ENCODE measurements around the gene PANK4.

Gene PANK4

DNA sequence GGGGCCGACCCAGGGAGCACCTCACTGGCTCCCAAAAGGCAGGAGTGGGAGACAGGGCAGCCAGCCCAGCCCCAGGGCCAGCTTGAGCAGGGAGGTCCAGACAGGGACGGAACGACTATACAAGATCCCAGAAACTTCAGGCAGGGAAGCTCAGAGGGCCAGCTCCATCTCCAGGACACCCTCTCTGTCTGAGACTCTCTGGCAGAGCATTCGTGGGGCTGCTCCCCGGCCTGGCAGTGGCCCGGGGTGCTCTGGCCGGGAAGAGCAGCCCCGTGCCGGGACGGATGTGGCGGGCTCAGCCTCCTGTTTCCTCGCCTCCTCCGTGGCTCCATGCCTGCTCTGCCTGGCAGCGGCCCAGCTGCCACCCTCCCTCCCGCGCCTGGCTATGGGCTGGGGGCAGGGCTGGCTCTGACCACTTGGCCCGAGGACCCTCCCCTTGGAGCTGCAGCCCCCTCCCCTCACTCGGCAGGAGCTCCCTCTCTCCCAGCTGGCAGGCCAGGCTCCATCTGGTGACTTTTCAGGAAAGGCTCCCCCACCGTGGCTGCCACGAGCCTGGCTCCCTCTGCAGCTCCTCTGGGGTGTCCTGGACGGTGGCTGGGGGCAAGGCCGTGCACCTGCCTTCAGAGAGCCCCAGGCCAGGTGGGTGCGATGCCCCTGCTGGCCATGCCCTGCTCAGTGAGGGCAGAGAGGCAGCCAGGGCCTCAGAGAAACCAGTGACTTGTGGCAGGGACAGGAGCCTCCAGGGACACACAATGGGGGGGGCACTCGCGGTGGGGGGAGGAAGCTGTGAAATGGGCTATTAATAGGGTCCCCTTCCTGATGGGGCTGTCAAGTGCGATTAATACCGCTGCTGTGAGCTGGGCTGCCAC is 55.9 kb downstream of the PANK4 start:
- no peaks in the 10 kb centered on the region for H3K36me3 ChIP-seq
- intact Hi-C loops (cut with DNase I; ENCODE audit: low total_unique reads): loop anchor here (10.0 kb wide), 1 partner anchor 774 kb away; no protein-coding TSS in a partner anchor
- H3K9me3 ChIP-seq: no peaks in the 10 kb centered on the region
- no peak overlapping the region for H3K27ac ChIP-seq
- peaks cover 0 to 10% (median 0%) of the 10 kb centered on the region in 4 donors for H3K4me1 ChIP-seq
- H3K27me3 ChIP-seq: peaks cover 0 to 100% of the 10 kb centered on the region in 2 donors
- no peak for DNase-seq
- H3K4me3 ChIP-seq: no peak overlapping the region
- TF ChIP-seq, protein P1, sequence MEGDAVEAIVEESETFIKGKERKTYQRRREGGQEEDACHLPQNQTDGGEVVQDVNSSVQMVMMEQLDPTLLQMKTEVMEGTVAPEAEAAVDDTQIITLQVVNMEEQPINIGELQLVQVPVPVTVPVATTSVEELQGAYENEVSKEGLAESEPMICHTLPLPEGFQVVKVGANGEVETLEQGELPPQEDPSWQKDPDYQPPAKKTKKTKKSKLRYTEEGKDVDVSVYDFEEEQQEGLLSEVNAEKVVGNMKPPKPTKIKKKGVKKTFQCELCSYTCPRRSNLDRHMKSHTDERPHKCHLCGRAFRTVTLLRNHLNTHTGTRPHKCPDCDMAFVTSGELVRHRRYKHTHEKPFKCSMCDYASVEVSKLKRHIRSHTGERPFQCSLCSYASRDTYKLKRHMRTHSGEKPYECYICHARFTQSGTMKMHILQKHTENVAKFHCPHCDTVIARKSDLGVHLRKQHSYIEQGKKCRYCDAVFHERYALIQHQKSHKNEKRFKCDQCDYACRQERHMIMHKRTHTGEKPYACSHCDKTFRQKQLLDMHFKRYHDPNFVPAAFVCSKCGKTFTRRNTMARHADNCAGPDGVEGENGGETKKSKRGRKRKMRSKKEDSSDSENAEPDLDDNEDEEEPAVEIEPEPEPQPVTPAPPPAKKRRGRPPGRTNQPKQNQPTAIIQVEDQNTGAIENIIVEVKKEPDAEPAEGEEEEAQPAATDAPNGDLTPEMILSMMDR (IDR thresholded peaks at IDR 0.05): no peak

DNA sequence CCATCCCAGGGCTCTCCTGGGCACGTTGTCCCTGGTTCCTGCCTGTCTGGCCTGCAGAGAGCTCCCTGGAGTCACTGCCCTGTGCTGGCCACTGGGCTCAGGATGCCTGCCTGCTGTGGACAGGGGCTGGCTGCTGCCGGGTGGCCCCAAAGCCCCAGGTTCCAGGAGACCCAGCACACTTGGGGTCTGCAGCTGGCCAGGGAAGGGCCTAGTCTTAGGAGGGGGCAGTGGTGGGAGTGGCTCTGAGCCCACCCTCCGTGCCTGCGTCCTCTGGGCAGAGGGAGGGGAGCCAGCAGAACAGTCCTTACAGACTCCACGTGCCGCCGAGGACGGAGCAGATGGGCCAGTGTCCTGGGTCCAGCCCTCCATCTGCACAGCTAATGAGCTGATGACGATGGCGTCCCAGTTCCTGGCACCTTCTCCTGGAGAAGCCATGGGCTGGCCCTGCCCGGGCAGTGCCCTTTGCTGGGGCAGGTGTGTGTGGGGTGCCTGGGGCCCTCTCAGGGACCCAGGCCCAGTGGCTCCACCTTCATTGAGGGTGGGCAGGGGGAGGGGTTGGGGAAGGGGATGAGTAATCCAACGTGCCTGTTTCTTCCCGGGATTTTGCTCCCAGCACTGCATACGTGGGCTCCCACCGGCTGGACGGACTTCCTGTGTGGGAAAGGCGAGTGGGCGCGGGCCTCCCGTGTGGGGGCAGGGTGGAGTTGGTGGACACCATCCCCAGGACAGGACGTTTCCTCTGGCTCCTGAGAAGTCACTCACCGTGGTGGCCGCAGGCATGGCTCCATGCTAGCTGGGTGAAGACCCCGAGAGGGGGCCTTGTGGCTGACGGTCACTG is 57.1 kb downstream of the PANK4 start:
- TF ChIP-seq, protein P1 (IDR thresholded peaks at IDR 0.05): no peak
- intact Hi-C loops (cut with DNase I; ENCODE audit: low total_unique reads): no loop called here
- no peak overlapping the region for H3K27ac ChIP-seq
- H3K36me3 ChIP-seq: no peaks in the 10 kb centered on the region
- H3K4me1 ChIP-seq: no peaks in the 10 kb centered on the region
- no peaks in the 10 kb centered on the region for H3K9me3 ChIP-seq
- DNase-seq: no peak
- peaks cover 0 to 100% of the 10 kb centered on the region in 2 donors for H3K27me3 ChIP-seq
- no peak overlapping the region for H3K4me3 ChIP-seq

DNA sequence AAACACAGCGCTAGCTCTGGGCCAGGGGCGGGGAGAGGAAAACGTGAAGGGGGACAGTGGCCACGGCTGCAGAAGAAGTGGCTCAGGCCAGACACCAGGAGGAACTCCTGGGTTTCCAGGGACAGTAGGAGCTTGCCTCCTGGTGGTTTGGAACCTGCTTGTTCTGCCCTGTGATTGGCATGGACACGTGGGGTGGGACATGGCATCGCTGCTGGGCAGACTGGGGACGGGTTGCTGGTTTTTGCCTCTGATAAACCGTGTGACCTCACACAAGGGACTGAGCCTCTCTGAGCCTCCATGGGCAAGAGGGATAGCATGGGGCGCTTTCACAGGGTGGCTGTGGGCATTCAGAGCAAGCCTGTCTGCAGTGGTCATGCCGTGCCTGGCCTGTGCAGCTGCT is 57.9 kb downstream of the PANK4 start:
- TF ChIP-seq, protein P1 (IDR thresholded peaks at IDR 0.05): no peak
- intact Hi-C loops (cut with DNase I; ENCODE audit: low total_unique reads): no loop called here
- DNase-seq: no peak
- no peaks in the 10 kb centered on the region for H3K4me1 ChIP-seq
- H3K36me3 ChIP-seq: no peaks in the 10 kb centered on the region
- H3K4me3 ChIP-seq: no peak overlapping the region
- H3K27ac ChIP-seq: no peak overlapping the region
- H3K9me3 ChIP-seq: no peaks in the 10 kb centered on the region
- H3K27me3 ChIP-seq: peaks cover 0 to 100% of the 10 kb centered on the region in 2 donors

DNA sequence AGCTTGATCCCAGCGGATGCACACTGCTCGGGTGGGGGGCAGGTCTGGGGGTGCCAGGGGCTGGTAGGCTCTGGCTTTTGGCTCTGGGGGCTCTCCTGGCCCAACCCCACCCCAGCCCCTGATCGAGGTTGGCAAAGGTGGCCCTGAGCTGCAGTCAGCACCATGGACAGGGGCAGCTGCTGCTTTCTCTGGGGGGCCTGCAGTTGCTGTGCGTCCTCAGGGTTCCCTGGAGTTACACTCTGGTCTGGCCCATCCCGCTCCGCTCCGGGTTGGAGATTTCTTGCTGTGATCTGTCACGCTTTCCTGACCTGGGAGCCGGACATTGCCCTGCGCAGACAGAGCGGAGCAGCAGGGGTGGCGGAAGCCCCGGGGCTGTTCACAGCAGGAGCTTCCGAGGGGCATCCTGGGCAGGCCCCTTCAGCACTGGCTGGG is 58.3 kb downstream of the PANK4 start:
- DNase-seq: no peak
- intact Hi-C loops (cut with DNase I; ENCODE audit: low total_unique reads): no loop called here
- no peaks in the 10 kb centered on the region for H3K36me3 ChIP-seq
- no peaks in the 10 kb centered on the region for H3K4me1 ChIP-seq
- TF ChIP-seq, protein P1 (IDR thresholded peaks at IDR 0.05): no peak
- H3K27me3 ChIP-seq: peaks cover 0 to 100% of the 10 kb centered on the region in 2 donors
- no peak overlapping the region for H3K4me3 ChIP-seq
- no peaks in the 10 kb centered on the region for H3K9me3 ChIP-seq
- H3K27ac ChIP-seq: no peak overlapping the region

DNA sequence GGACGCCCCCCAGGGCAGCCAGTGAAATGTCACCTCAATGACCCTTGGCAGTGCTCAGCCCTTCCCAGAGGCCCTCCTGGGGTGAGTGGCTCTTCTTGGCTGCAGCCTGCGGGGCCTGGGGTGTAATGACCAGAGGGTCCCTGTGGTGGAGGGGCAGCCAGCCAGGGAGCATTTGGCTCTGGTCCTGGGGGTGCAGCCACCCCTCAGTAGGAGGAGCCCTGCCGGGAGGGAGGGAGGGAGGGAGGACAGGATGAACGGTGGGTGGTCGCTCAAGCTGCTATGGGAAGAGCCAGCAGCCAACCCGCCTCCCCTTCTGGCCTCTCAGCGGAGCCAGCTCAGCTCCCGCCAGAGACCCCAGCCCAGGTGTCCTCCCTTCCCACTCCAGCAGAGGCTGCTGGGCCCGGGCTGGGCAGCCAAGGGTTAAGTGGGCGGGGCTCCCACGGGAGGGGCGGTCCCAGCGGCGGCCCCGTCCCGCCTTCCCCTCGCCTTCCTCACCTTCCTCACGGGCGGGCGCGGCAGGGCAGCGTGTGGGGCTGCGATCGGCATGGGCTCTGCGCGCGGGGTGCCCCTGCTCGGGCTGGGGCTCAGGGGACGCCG is 59.3 kb downstream of the PANK4 start:
- Histone ChIP-seq H3K27me3 (peaks cover 0 to 99% of the 10 kb centered on the region in 2 donors), H3K9me3 (no peaks in the 10 kb centered on the region), H3K36me3 (no peaks in the 10 kb centered on the region), H3K4me1 (no peaks in the 10 kb centered on the region), H3K27ac (no peak overlapping the region), H3K4me3 (no peak overlapping the region)
- intact Hi-C loops (cut with DNase I; ENCODE audit: low total_unique reads): no loop called here
- TF ChIP-seq, protein P1 (IDR thresholded peaks at IDR 0.05): no peak
- DNase-seq: no peak
